ENCODE data around the gene CD4.

Gene CD4

DNA sequence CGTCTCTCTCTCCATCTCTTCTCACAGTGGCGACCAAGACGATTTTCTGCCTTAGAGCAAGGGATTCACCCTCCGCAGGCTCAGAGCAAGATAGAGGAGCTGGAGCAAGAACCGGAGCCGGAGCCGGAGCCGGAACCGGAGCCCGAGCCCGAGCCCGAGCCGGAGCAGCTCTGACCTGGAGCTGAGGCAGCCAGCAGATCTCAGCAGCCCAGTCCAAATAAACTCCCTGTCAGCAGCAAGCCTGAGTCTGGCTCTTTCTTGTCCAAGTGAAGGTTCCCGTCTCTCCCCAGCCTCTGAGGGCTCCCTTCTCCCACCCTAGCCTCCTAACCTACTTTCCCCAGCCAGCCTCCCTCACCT, 11.1 kb upstream of the CD4 start:
- DNase-seq (ENCODE audit: low read depth in 2 of 2): no peak

DNA sequence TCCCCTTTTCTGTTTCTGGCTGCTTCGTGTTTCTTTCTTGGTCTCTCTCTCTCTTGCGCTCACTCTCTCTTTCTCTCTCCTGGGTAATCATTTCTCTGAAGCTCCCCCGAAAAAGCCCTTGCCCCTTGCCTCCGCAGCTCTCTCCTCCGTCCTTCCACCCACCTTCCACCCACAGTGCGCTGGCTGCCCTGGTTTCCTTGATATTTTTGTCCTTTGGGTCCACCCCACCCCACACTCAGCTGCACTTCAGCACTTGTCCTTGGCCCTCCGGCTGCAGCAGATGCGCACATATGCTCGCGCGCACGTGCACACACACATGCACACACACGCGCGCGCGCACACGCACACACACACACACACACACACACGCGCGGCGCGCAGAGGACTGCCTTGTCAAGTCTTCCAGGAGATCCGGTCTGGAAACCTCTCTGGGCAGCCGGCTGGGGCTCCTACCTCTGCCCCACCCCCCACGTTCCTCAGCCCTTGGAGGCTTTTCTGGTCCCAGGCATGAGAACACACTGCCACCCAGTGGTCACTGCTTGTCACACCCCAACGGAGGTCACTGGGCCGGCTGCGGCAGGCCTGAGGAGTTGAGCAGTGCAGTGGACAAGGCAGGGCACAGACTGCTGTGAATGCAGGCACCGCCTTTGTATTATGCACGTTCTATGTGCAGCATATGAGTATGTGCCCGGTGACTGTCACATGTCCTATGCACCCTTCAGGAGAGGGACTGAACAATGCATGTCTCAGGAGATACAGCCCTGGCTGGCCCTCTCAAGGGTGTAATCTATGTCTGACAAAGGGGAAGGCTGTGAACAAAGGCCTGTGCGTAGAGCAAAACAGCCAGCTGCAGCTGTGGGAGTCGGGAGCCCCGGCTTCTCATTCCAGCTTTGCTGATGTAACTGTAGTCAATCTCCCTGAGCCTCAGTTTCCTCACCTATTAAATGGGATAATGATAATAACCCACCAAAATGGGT, 10.5 kb upstream of the CD4 start:
- DNase-seq (ENCODE audit: low read depth in 2 of 2): peak; percentile 81 to 88

DNA sequence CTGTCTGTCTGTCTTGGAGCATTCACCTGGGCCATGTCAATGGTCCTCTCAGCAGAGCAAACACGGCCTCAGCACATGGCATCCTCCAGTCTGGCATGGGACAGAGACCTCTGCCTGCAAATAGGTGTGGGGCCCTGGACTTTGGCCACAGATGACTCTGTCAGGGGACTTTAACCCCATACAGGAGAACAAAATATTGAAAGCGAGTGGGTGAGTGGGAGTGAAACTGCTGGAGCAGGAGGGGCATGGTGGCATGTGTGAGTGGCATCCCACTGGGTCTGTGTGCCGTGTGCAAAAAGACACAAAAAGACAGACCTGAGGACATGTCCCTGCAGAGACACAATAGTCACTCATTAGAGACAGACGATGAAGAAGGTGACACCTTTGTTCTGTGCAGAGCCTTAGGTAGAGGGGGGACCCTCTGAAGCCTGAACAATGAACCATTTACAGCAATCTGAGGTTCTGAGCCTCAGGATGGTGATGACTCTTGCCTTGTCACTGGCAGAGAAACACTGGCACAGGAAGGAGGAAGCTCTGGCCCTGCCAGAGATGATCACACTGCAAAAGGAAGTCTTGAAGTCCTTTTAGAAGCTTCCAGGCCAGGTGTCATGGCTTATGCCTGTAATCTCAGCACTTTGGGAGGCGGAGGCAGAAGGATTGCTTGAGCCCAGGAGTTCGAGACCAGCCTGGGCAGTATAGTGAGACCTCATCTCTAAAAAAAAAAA, 9.5 kb upstream of the CD4 start:
- no peak for DNase-seq (ENCODE audit: low read depth in 2 of 2)

DNA sequence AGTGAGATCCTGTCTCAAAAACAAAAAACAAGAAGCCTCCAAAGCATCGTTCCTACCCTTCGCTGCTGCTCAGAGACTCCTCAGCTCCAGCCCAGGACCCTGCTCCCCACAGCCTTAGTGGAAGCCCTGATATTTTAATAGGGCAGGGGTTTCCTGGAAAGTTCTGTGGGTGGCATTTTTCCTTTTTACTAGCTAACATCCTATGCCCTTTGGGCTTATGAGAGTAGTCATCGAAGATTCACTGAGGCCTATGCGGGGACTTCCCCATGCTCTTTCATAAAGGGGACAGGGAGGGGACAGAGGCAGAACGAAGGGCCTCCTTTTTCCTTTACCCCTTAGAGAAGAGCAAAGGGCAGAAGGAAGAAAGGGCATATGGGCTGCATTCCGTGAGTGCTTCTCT, 8.8 kb upstream of the CD4 start:
- no peak for DNase-seq (ENCODE audit: low read depth in 2 of 2)

DNA sequence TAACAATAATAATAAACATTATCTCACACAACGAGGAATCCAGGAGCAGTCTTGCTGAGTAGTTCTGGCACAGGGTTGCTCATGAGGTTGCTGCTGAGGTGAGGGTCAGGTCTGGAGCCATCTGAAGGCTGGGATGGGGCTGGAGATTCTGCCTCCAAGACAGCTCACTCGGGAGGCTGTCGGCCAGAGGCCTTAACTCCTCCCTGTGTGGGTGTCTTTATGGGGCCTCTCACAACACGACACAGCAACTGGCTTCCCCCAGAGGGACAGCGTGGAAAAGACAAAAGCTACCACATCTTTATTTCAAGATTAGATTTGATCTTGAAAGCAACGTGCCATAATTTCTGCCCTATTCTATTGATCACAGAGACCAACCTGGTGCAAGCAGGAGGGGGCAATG, 7.2 kb upstream of the CD4 start:
- no peak for DNase-seq (ENCODE audit: low read depth in 2 of 2)

DNA sequence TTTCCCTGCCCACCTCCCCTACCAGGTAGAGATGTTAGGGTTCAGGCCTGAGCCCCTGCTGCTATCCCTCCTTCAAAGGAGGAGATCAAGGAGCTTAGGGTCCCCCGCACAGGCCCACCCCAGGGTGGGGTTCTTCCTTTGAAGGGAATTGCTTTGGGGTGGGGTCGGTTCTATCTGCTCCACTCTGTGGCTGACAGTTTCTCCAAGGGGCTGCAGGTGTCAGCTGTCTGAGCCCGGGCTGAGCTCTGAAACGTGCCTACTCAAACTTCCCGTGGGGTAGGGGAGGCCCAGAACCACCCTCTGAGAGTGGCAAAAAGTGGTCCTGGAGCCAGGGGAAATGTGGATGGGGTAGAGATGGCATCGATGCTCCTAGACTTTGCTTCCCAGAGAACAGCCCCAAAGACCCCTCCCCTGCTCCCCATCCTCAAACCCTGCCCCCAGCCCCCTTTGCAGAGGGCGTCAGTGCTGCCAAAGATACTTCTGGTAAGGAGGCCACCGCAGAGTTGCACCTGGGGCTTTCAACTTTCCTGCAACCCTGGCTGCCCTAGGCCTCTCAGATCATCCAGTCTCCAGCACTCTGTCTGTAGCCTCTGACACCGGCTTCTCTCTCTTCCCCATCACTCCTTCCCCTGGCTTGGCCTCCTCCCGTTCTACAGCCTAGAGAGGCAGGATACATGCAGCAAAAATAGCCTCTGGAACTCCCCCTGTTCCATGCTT, 6.3 kb upstream of the CD4 start:
- no peak for DNase-seq (ENCODE audit: low read depth in 2 of 2)

DNA sequence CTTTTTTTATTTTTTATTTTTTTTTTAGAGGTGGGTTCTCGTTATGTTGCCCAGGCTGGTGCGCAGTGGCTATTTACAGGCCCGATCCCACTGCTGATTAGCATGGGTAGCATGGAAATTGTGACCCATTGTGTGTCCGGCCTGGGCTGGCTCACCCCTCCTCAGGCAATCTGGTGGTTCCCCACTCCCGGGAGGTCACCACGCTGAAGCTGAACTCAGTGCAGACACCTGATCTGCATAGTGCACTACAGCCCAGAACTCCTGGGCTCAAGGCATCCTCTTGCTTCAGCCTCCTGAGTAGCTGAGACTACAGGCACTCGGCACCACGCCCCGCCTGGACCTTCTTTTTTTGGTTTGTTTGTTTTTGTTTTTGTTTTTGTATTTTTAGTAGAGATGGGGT, 5.5 kb upstream of the CD4 start:
- no peak for DNase-seq (ENCODE audit: low read depth in 2 of 2)

DNA sequence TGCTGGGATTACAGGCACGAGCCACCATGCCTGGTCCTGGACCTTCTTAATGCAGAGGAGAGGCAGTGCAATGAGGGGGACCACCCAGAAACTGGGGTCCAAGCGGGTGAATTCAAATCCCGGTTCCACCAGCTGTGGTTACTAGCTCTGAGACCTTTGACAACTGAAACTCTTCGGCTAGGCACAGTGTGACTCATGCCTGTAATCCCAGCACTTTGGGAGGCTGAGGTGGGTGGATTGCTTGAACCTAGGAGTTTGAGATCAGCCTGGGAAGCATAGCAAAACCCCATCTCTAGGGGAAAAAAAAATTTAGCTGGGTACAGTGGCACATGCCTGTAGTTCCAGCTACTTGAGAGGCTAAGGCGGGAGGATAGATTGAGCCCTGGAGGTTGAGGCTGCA, 5.0 kb upstream of the CD4 start:
- DNase-seq (ENCODE audit: low read depth in 2 of 2): no peak

DNA sequence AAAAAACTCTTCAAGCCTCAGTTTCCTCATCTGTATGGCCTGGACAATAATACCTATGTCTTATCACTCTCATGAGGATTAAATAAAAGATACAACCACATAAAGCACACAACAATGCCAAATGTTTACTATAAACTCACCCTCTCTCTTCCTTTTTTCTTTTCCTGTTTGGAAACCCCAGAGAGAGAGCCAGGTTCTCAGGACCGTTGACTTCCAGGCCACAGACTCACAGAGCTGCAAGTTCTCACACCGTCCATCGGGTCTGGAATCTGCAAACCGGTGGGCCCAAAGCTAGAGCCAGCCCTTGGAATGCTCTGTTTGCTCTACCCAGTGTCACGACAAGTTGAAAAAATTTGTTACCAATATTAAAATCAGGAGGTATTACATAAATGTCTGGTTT, 4.6 kb upstream of the CD4 start:
- DNase-seq (ENCODE audit: low read depth in 2 of 2): no peak

DNA sequence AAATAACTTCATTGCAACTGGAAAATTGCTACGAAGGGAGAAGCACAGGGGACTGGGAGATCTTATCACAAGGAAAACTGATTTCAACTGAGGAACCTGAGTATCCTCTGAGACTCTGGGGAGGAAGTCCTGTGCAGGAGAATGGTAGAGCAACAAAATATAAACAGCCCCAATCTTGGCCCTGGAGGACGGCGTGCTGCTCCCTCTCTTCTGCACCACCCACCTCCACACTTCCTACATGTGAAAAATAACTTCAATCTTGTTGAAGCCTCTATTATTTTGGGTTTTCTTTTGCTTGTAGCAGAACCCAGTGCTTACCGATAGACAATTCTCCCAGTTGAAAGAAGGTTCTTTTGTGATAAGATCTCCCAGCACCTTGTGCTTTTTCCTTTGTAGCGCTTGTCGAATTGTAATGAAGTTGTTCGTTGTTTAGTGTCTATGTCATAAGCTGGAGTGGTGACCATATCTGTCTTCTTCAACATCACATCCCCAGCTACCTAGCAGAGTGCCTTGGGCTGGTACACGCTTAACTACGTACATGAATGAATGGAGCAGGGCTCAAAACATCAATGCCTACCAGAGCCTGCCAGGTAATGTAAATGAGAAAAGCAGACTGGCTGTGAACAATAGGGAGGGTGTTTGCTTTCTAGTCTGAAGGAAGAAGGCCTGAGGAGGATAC, 2.8 kb upstream of the CD4 start:
- no peak for DNase-seq (ENCODE audit: low read depth in 2 of 2)

DNA sequence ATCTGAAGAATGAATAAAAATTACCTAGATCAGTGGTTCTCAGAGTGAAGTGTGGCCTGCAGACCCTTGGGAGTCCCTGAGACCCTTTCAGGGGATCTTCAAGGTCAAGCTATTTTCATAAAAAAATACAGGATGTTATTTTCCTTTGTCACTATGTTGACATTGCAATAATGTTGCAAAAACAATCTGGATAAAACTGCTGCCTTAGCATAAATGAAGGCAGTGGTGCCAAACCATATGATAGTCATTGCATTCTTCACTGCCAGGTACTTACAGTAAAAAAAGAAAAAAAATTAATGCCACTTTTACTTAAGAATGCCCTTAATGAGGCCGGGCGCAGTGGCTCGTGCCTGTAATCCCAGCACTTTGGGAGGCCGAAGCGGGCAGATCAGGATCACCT, 2.0 kb upstream of the CD4 start:
- no peak for DNase-seq (ENCODE audit: low read depth in 2 of 2)

DNA sequence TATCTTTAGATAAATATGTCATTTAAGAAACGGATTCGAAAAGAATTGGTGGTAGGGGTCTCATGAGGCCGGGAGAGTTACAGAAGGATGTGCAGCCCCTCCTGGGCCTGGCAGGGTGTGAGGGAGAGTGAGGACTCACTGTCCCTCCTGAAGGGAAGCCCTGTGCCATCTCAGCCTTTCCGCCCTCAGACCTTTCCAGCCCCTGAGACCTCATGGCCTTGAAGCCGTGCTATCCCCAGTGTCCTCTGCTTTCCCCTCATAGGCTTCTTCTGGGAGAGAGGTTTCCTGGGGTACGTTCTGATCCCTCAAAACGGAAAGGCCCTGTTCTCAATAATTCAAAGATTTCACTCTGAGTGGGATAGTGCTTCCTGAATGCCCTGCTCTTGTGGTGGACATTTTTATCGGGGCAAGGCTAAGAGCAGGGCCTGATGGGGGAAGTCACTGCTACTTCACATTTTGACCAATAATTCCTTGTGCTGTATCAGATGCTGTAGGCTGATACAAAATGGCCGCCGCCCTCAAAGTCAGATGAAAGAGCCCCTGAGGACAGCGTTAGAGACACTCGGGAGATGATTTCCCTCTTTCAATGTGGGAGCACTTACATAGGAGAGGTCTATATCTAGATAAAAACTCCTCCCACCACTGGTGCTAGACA, 1.3 kb downstream of the CD4 start:
- no peak for DNase-seq (ENCODE audit: low read depth in 2 of 2)

DNA sequence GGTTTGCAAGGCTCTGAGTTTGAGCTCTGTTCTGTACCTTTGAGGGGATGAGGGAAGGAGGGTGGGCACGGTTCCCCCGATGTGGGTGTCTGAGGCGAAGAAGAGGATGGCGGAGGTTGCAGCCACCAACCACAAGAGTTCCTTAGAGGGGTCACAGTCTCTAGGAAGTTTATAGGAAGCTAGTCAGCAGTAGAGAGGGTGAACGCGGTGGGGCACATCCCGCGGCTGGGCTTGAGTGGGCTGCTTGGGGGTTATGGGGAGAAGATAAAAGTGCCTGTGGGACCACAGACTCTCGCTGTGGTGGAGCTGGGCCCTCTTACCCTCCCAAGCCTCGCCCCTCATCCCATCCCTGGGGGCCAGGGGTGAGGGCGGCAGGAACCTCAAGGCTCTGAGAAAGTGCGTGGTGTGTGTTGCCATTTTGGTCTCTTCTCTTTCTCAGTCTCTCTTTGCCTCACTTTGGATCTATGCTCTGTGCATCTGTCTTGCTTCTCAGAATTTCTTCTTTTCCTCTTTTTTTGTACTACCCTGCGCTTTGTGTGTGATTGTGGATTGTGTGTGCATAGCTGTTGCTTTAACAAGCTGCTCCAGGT, 2.7 kb downstream of the CD4 start:
- DNase-seq (ENCODE audit: low read depth in 2 of 2): no peak

DNA sequence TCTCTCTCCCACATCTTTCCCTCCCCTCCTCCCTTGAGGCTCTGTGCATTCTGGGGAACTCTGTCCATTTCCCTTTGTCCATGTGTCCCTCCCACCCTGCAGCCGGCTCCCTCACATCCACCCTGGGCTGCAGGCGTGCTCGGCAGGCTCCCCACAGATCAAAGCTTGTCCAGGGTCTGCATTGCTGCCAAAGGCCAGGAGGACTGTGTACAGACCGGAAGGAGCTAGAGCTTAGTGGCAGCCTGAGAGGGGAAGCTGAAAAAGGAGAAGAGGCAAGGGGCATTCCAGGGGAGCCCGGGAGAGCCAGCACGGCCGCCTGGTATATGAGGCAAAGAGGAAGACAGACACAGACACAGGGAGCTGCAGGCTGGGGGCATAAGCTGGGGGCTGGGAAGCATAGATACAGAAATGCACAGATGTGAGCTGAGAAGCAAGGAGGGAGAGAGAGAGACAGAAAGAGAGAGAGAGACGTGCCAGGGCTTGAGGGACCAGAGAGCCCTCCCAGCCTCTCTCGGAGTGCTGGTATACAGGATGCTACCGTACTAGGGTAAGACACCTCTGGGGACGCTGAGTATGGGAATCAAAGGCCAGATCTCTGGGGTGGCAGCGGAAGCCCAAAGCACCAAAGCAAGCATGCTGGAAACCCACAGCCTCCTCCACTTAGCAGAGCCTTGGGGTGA, 3.3 kb downstream of the CD4 start:
- DNase-seq (ENCODE audit: low read depth in 2 of 2): no peak

DNA sequence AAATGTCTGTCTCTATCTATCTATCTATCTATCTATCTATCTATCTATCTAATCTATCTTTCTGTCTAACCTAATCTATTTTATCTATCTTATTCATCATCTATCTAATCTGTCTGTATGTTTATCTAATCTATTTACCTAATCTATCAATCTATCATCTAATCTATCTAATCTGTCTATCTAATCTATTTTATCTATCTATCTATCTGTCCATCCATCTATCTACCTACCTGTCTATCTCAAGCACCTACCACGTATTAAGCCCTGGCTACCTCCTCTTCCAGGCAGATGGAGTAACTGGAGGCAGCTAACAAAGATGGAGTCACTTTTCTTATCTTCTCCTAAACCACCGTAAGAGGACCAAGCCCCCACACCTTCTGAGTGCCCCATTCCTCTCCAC, 5.8 kb downstream of the CD4 start:
- no peak for DNase-seq (ENCODE audit: low read depth in 2 of 2)

DNA sequence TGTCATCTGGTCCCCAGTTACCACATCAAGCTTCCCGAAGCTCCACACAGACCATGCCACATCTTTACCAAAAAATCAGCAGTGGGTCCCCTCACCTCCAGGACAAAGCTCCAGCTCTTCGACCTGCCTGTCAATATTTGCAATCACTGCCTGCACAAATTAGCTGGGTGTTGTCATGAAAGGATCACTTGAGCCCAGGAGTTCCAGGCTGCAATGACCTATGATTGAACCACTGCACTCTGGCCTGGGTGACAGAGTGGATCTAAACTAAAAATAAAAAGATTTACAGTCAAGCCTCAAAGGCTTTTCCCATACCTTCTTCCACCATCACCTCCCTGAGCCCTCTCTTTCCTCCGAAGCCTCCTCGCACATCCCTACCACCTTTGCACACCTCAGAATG, 7.2 kb downstream of the CD4 start:
- no peak for DNase-seq (ENCODE audit: low read depth in 2 of 2)

DNA sequence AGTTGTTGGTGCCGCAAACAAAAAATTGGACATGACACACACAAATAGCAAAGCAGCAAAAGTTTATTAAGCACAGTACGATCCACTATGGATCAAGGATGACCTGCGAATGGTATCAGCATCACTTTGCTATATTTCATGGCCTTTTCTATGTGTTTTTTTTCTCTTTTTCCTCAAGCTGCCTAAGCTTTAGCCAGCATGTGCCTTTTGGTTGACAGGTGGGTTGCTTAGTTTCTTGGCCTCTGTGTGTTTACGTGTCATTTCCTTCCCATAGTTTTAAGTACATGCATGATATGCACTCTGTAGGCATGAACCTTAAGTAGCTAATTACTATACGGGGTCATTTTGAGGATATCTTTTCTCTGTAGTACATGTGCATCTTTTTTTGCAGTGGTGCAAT, 9.8 kb downstream of the CD4 start:
- no peak for DNase-seq (ENCODE audit: low read depth in 2 of 2)

DNA sequence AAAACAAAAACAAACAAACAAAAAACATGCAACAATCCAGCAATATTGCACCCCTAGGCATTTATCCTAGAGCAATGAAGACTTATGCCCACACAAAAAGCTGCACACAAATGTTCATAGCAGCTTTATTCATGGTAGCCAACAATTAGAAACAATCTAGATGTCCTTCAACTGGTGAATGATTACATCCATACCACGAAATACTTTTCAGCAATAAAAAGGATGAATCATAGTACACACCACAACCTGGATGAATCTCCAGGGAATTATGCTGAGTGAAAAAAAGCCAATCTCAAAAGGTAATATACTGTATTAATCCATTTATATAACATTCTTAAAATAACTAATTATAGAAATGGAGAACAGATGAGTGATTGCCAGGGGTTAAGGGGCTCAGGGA, 17.8 kb downstream of the CD4 start:
- no peak for DNase-seq (ENCODE audit: low read depth in 2 of 2)

DNA sequence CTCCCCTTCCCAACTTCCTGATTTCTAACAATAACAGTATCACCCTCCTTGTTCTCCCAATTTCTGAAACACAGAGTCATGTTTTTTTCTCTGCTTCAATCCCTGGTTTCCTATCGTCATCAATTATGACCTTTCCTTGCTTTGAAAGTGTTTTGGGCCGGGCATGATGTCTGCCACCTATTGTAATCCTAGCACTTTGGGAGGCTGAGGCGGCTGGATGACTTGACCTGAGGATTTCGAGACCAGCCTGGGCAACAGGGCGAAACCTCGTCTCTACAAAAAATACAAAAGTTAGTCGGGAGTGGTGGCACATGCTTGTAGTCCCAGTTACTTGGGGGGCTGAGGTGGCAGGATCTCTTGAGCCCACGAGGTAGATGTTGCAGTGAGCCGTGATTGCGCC, 19.7 kb downstream of the CD4 start:
- no peak for DNase-seq (ENCODE audit: low read depth in 2 of 2)

DNA sequence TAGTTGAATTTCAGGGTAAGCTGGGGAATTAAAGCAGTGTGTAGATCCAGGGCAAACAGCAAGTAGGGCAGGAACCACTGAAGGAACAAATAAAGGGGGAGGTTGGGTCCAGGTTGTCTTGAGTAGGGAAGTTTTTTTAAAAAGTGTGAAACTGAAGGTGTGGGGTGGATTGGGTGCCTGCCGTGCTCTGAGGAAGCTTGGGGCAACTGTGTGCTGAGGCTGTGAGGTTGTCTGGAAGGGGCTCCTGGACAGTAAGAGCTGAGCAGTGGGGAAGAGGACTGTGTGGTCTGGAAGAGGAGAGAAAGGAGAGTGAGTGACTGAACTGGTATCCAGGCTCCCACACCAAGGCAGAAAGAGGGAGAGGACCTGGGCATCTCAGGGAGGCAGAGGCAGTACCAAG, 21.4 kb downstream of the CD4 start:
- no peak for DNase-seq (ENCODE audit: low read depth in 2 of 2)

DNA sequence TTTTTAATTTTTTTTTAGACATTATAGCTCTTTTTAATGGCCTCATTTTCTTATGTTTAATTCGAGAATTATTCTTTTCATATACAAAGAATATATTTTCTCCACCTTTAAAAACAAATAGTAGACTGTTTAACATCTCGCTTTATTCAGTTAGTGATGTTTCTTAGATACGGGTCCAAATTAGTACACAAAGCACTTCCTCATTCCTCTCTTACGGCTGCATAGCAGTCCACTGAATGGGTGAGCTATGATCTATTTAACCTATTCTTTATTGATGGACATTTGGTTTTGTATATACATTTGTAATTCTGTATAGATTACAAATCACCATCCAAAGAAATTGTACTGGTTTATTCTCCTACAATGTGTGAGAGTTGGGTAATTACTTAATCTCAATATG, 24.0 kb downstream of the CD4 start:
- DNase-seq (ENCODE audit: low read depth in 2 of 2): no peak

All from activated CD4-positive, alpha-beta T cell treated with anti-CD3 and anti-CD28 coated beads for 24 hours (primary cell).